Measurements from ENCODE around the gene ZNF219.

ZNF219 gene

DNA sequence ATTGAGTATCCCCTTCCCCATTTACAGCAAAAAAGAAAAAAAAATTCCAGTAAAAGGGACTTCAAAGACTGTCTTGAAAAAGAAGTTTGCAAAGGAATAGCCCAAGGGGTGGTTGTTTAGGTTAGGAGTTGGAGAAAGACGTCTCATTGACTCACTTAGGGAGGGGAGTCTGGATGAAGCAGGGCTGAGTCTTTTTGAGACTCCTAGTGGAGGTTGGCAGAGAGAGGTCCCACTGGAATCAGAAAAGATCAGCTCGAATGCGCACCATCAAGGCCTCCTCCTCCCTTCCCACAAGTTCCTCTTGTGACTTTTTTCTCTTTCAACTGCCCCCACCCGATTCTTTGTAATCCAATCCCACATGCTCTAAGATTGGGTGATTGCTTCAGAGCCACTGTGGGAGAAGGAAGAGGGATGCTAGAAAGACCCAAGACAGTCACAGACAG is 26.4 kb downstream of the ZNF219 start:
- Histone ChIP-seq H3K27ac (ENCODE audit: low read depth, low read length) (peak overlapping the region; percentile 75; the same call in 1 of the 2 replicates), H3K4me1 (ENCODE audit: control insufficient read depth, insufficient read depth, low read length) (peaks cover 9% of the 10 kb centered on the region), H3K27me3 (ENCODE audit: control insufficient read depth, insufficient read depth, low read length) (peaks cover 18% of the 10 kb centered on the region), H3K4me3 (ENCODE audit: low read depth, low read length) (peak overlapping the region; percentile 82), H3K36me3 (ENCODE audit: control insufficient read depth, insufficient read depth, low read length) (peaks cover 41% of the 10 kb centered on the region), H3K9me3 (ENCODE audit: control insufficient read depth, insufficient read depth, low read depth, low read length) (no peaks in the 10 kb centered on the region), H3K9ac (ENCODE audit: low read length) (peak overlapping the region; percentile 89)

DNA sequence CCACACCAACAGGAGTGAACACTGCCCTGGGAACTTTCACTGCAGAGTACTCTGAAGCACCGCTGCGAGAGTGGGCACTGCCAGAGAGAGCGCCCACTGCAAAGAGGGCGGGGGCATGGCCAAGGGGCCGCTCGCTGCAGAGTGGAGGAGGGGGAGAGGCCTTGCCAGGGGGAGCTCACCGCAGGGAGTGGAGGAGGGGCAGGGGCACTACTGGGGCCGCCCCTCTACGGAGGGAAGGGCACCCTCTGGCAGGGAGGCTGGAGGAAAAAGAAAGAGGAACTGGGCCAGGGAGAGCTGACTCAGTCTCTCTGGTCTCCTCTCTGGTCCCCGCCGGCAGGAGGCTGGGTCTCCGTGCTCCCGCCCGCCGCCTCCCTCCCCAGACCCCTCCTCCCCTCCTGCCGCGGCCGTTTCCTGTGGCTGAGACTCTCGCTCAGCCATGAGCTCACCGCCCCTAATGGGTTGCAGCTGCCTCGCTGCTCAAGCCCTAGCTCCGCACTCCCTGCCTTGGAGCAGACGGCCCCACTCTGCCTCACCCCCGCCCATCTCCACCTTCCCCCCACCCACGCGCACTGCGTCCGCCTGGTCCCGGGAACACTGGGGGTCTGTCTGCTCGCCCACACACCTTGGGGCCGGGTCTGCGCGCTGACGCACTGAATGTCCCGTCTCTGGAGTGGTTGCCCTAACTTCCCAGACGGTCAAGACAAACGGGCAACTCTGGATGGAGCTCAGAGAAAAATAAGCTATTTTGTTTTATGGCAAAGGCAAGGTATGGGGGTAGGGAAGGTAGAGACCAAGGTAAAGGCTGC is 27.0 kb downstream of the ZNF219 start:
- Histone ChIP-seq H3K9me3 (ENCODE audit: control insufficient read depth, insufficient read depth, low read depth, low read length) (no peaks in the 10 kb centered on the region), H3K4me1 (ENCODE audit: control insufficient read depth, insufficient read depth, low read length) (peaks cover 9% of the 10 kb centered on the region), H3K4me3 (ENCODE audit: low read depth, low read length) (peak overlapping the region; percentile 82), H3K27me3 (ENCODE audit: control insufficient read depth, insufficient read depth, low read length) (peaks cover 18% of the 10 kb centered on the region), H3K9ac (ENCODE audit: low read length) (peak overlapping the region; percentile 89), H3K36me3 (ENCODE audit: control insufficient read depth, insufficient read depth, low read length) (peaks cover 36% of the 10 kb centered on the region), H3K27ac (ENCODE audit: low read depth, low read length) (peak overlapping the region; percentile 75)

- H3K4me1 ChIP-seq (ENCODE audit: control insufficient read depth, insufficient read depth, low read length) = peaks cover 9% of the 10 kb centered on the region
- no peaks in the 10 kb centered on the region for H3K9me3 ChIP-seq (ENCODE audit: control insufficient read depth, insufficient read depth, low read depth, low read length)
- peaks cover 18% of the 10 kb centered on the region for H3K27me3 ChIP-seq (ENCODE audit: control insufficient read depth, insufficient read depth, low read length)
- H3K27ac ChIP-seq (ENCODE audit: low read depth, low read length) = peak overlapping the region; percentile 75; the same call in 1 of the 2 replicates
- H3K4me3 ChIP-seq (ENCODE audit: low read depth, low read length) = peak overlapping the region; percentile 82
- peak overlapping the region; percentile 89 for H3K9ac ChIP-seq (ENCODE audit: low read length)
- peaks cover 29% of the 10 kb centered on the region for H3K36me3 ChIP-seq (ENCODE audit: control insufficient read depth, insufficient read depth, low read length)
Observed at GRCh38 chr14:21070610-21071224, 27.7 kb downstream of the ZNF219 start.

DNA sequence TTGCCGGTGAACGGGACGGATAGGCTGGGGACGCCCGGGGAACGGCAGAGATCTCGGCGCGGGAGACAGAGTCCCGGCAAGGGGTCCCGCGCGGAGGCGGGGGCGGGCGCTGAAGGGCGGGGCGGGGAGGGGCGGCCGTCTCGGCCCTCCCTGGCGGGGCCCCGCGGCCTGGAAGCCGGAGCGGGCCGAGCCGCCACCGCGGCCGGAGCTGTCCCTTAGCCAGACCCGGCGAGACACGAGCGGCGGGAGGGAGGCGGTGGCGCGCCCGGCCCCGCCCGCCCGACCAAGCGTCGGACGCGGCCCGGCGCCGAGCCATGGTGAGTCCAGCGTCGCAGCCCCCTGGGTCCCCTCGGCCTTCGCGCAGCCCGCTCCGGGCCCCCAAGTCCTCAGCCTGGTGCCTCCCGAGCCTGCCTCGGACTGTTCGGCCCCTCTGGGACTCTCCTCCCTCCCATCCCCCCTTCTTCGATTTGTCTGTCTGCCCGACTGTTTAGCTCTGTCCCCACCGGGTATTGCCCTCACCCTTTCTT is 28.3 kb downstream of the ZNF219 start, which contains the start of gene ARHGEF40:
TSS of gene ARHGEF40 (plus strand) at position 222 of the 527 bp plus-strand sequence. CDS start at position 315, 93 bp downstream.
- H3K27ac ChIP-seq (ENCODE audit: low read depth, low read length) = peak within 1 kb of the TSS; percentile 83; the same call in 1 of the 2 replicates
- peak within 1 kb of the TSS; percentile 89 for H3K9ac ChIP-seq (ENCODE audit: low read length)
- H3K9me3 ChIP-seq (ENCODE audit: control insufficient read depth, insufficient read depth, low read depth, low read length) = no peaks in the 10 kb centered on the region
- H3K27me3 ChIP-seq (ENCODE audit: control insufficient read depth, insufficient read depth, low read length) = peaks cover 18% of the 10 kb centered on the region
- H3K4me1 ChIP-seq (ENCODE audit: control insufficient read depth, insufficient read depth, low read length) = peaks cover 9% of the 10 kb centered on the region
- peaks cover 24% of the 10 kb centered on the region for H3K36me3 ChIP-seq (ENCODE audit: control insufficient read depth, insufficient read depth, low read length)
- H3K4me3 ChIP-seq (ENCODE audit: low read depth, low read length) = peak within 1 kb of the TSS; percentile 82

DNA sequence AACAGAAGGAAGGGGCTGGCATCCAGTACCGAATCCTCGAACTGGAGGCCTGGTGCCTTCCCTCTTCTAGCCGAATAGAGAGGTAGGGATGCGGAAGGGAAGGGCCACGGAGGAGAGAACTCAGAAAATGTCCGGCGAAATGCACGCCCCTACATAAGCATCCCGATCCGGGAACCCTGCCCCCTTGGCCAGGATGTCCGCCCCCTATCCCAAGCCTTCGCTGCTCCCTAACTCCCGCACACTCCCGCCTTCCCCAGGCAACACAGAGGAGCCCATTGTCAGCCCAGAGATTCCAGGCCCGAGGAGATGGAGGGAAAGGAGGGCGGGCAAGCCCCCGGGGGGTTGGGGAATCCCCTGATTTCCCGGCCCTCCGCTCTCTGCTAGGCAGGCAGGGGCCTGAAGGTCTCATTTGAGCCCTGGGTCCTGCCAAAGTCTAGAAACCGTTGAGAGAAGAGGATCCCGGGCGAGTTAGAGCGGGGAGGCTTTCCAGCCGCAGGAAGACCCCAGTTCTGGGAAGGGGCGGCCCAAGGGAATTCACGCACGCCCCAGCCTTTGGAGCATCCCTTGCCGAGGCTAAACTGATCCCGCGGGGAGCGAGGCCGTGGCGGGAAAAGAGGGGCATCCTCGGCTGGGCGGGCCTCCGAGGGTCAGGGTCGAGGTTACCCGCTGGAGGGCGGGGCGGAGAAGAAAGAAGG is 28.9 kb downstream of the ZNF219 start:
- Histone ChIP-seq H3K4me1 (ENCODE audit: control insufficient read depth, insufficient read depth, low read length) (peaks cover 9% of the 10 kb centered on the region), H3K9ac (ENCODE audit: low read length) (peak overlapping the region; percentile 87), H3K9me3 (ENCODE audit: control insufficient read depth, insufficient read depth, low read depth, low read length) (no peaks in the 10 kb centered on the region), H3K27me3 (ENCODE audit: control insufficient read depth, insufficient read depth, low read length) (peaks cover 18% of the 10 kb centered on the region), H3K4me3 (ENCODE audit: low read depth, low read length) (peak overlapping the region; percentile 82), H3K36me3 (ENCODE audit: control insufficient read depth, insufficient read depth, low read length) (peaks cover 17% of the 10 kb centered on the region), H3K27ac (ENCODE audit: low read depth, low read length) (peak overlapping the region; percentile 83; the same call in 1 of the 2 replicates)

GRCh38 chr14:21068521-21069387 is 29.7 kb downstream of the ZNF219 start:
- Histone ChIP-seq H3K4me1 (ENCODE audit: control insufficient read depth, insufficient read depth, low read length) (peaks cover 9% of the 10 kb centered on the region), H3K9ac (ENCODE audit: low read length) (peak overlapping the region; percentile 87), H3K9me3 (ENCODE audit: control insufficient read depth, insufficient read depth, low read depth, low read length) (no peaks in the 10 kb centered on the region), H3K27ac (ENCODE audit: low read depth, low read length) (peak overlapping the region; percentile 83; the same call in 1 of the 2 replicates), H3K36me3 (ENCODE audit: control insufficient read depth, insufficient read depth, low read length) (peaks cover 10% of the 10 kb centered on the region; the same call in 1 of the 2 replicates), H3K4me3 (ENCODE audit: low read depth, low read length) (peak overlapping the region; percentile 82), H3K27me3 (ENCODE audit: control insufficient read depth, insufficient read depth, low read length) (peaks cover 18% of the 10 kb centered on the region)

GRCh38 chr14:21066882-21067502 is 31.5 kb downstream of the ZNF219 start:
- H3K9ac ChIP-seq (ENCODE audit: low read length) = no peak overlapping the region
- no peak overlapping the region for H3K27ac ChIP-seq (ENCODE audit: low read depth, low read length)
- H3K36me3 ChIP-seq (ENCODE audit: control insufficient read depth, insufficient read depth, low read length) = no peaks in the 10 kb centered on the region
- no peaks in the 10 kb centered on the region for H3K9me3 ChIP-seq (ENCODE audit: control insufficient read depth, insufficient read depth, low read depth, low read length)
- H3K27me3 ChIP-seq (ENCODE audit: control insufficient read depth, insufficient read depth, low read length) = peaks cover 18% of the 10 kb centered on the region
- peaks cover 10% of the 10 kb centered on the region for H3K4me1 ChIP-seq (ENCODE audit: control insufficient read depth, insufficient read depth, low read length)
- H3K4me3 ChIP-seq (ENCODE audit: low read depth, low read length) = no peak overlapping the region

DNA sequence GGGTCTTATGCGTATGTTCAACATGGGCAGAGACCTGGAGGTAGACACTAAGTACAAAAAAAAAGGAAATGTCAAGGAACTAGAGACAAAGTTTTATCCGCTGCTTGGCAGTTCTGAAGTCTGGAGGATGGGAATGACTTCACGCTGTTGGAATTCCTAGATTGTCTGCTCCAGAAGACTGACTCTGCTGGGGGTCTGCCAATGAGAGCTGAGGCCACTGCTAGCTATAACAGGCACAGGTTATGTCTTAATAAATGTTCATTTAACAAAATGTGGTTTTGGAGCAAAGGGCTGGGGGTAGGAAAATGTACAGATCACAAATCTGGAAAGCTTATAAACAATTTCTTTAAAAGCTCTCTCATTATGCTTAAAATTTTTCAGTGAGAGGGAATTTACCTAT is 35.0 kb downstream of the ZNF219 start:
- no peaks in the 10 kb centered on the region for H3K36me3 ChIP-seq (ENCODE audit: control insufficient read depth, insufficient read depth, low read length)
- peaks cover 7% of the 10 kb centered on the region; the same call in 1 of the 2 replicates for H3K4me1 ChIP-seq (ENCODE audit: control insufficient read depth, insufficient read depth, low read length)
- peaks cover 11% of the 10 kb centered on the region for H3K27me3 ChIP-seq (ENCODE audit: control insufficient read depth, insufficient read depth, low read length)
- H3K27ac ChIP-seq (ENCODE audit: low read depth, low read length) = no peak overlapping the region
- H3K4me3 ChIP-seq (ENCODE audit: low read depth, low read length) = no peak overlapping the region
- H3K9ac ChIP-seq (ENCODE audit: low read length) = no peak overlapping the region
- no peaks in the 10 kb centered on the region for H3K9me3 ChIP-seq (ENCODE audit: control insufficient read depth, insufficient read depth, low read depth, low read length)

- Histone ChIP-seq H3K4me3 (ENCODE audit: low read depth, low read length) (no peak overlapping the region), H3K36me3 (ENCODE audit: control insufficient read depth, insufficient read depth, low read length) (no peaks in the 10 kb centered on the region), H3K27me3 (ENCODE audit: control insufficient read depth, insufficient read depth, low read length) (no peaks in the 10 kb centered on the region), H3K4me1 (ENCODE audit: control insufficient read depth, insufficient read depth, low read length) (peaks cover 7% of the 10 kb centered on the region; the same call in 1 of the 2 replicates), H3K9ac (ENCODE audit: low read length) (no peak overlapping the region), H3K9me3 (ENCODE audit: control insufficient read depth, insufficient read depth, low read depth, low read length) (no peaks in the 10 kb centered on the region), H3K27ac (ENCODE audit: low read depth, low read length) (no peak overlapping the region)
Observed at GRCh38 chr14:21061347-21061668, 37.1 kb downstream of the ZNF219 start.

Measured in HUES6 (cell line).